Measurements from ENCODE around the gene RNF187.

GRCh38 chr1:228453614-228454013 is 33.6 kb upstream of the RNF187 start:
- TF ChIP-seq CTCF (conservative IDR thresholded peaks at IDR 0.05; ENCODE audit: low read length) (no peak), EZH2phosphoT487 (IDR thresholded peaks at IDR 0.05; ENCODE audit: borderline replicate concordance) (no peak)
